ENCODE data around the gene CADPS. TPM values are rescaled to one million over a fixed set of nuclear protein-coding genes. Genes with fewer than 3 reads are reported as not detected.

Gene CADPS
- total RNA-seq, 6 experiments from 2014 or later: not detected

GRCh38 chr3:62918777-62919176, 43.6 kb upstream of the CADPS start:
- peaks cover 60% of the 10 kb centered on the region for H3K9me3 Mint-ChIP-seq
- no peaks in the 10 kb centered on the region for H3K4me1 Mint-ChIP-seq (ENCODE audit: low read depth)
- H3K27ac Mint-ChIP-seq: no peak overlapping the region
- no peak for TF ChIP-seq CTCF (IDR thresholded peaks at IDR 0.05)
- H3K27me3 Mint-ChIP-seq (ENCODE audit: insufficient read depth): no peaks in the 10 kb centered on the region
- peaks cover 5% of the 10 kb centered on the region; the same call in 1 of the 2 replicates for H3K36me3 Mint-ChIP-seq (ENCODE audit: low read depth)
- no peak for DNase-seq
- H3K4me3 Mint-ChIP-seq: no peak overlapping the region

DNA sequence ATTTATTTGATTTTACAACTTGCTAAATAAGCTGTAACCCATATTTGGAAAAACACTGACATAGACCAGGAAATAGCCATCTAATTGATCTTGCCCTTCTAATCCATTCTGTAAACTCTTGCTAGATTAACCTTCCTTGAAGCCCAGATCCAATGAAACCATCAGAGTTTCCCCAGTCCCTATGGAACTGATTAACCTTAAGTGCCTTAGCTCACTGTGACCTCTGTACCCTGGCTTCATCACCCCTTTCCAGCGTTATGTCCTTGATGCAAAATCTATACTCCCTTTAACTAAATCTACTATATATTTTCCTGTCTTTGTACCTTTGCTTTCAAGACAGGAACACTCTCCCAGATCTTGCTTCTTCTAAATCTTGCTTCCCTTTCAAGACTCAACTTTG, 42.9 kb upstream of the CADPS start:
- TF ChIP-seq CTCF (IDR thresholded peaks at IDR 0.05): no peak

DNA sequence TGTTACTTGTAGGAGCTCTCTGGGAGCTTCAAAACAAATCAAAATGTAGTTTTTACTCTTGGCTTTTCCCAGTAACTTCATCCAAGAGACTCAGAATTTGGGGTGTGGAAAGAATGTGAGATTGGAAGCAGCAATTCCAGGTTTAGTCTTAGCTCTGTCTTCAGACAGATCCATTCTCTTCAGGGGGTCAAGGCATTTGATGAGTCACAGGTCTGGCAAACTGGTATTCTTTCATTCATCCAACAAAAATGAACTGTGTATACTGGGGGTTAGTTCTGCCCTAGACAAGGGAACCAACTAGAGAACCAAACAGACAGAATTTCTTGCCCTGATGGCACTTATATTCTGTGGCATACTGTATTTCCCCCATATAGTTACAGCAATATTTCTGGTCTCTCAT, 36.3 kb upstream of the CADPS start:
- Mint-ChIP-seq H3K36me3 (ENCODE audit: low read depth) (no peaks in the 10 kb centered on the region), H3K9me3 (peaks cover 34% of the 10 kb centered on the region), H3K27ac (no peak overlapping the region), H3K27me3 (ENCODE audit: insufficient read depth) (no peaks in the 10 kb centered on the region), H3K4me1 (ENCODE audit: low read depth) (no peaks in the 10 kb centered on the region), H3K4me3 (no peak overlapping the region)
- no peak for TF ChIP-seq CTCF (IDR thresholded peaks at IDR 0.05)
- no peak for DNase-seq

More for the DNA sequence above, 42.9 kb upstream of the CADPS start:
- Mint-ChIP-seq H3K4me1 (ENCODE audit: low read depth) (no peaks in the 10 kb centered on the region), H3K27me3 (ENCODE audit: insufficient read depth) (no peaks in the 10 kb centered on the region), H3K27ac (no peak overlapping the region), H3K4me3 (no peak overlapping the region), H3K36me3 (ENCODE audit: low read depth) (peaks cover 5% of the 10 kb centered on the region; the same call in 1 of the 2 replicates), H3K9me3 (peaks cover 60% of the 10 kb centered on the region)
- DNase-seq: no peak

- Mint-ChIP-seq H3K27me3 (ENCODE audit: insufficient read depth) (no peaks in the 10 kb centered on the region), H3K4me3 (no peak overlapping the region), H3K9me3 (peaks cover 43% of the 10 kb centered on the region), H3K4me1 (ENCODE audit: low read depth) (no peaks in the 10 kb centered on the region), H3K27ac (no peak overlapping the region), H3K36me3 (ENCODE audit: low read depth) (no peaks in the 10 kb centered on the region)
- no peak for DNase-seq
- TF ChIP-seq CTCF (IDR thresholded peaks at IDR 0.05): no peak
These were observed 30.1 kb upstream of the CADPS start for GRCh38 chr3:62905331-62905730.

- Mint-ChIP-seq H3K9me3 (peaks cover 39% of the 10 kb centered on the region), H3K4me3 (no peak overlapping the region), H3K4me1 (ENCODE audit: low read depth) (no peaks in the 10 kb centered on the region), H3K27ac (no peak overlapping the region), H3K27me3 (ENCODE audit: insufficient read depth) (no peaks in the 10 kb centered on the region), H3K36me3 (ENCODE audit: low read depth) (no peaks in the 10 kb centered on the region; the same call in 1 of the 2 replicates)
- no peak for TF ChIP-seq CTCF (IDR thresholded peaks at IDR 0.05)
- DNase-seq: no peak
These were observed 23.6 kb upstream of the CADPS start for GRCh38 chr3:62898530-62899496.

All from HFFc6 (cell line).